H1 (cell line): ENCODE measurements around the gene NSUN7. TPM values are rescaled to one million over a fixed set of nuclear protein-coding genes. Genes with fewer than 3 reads are reported as not detected.

ENCODE experiments used
- CTCF ChIA-PET: fragments of 300-600 bp; sonication (Branson Sonifier 250); formaldehyde crosslinking; loops from one replicate; lab custom pipeline; 2021; ENCODE audit not compliant: partially characterized antibody; lab: Charles Lee
- POLR2A ChIA-PET: fragments of 300-600 bp; sonication (Branson Sonifier 250); formaldehyde crosslinking; loops from one replicate; lab custom pipeline; 2021; ENCODE audit warnings: inconsistent platforms; ENCODE audit not compliant: partially characterized antibody; lab: Charles Lee
- DNase-seq, 2 experiments: peaks; one replicate each; pipeline versions ENCODE4 v3.0.0 to v3.0.0-alpha.2; 2010 to 2022; ENCODE audit warnings: low spot score in 2 of 2, low read depth in 1 of 2, mixed read lengths in 1 of 2
- FAIRE-seq: peaks from 2 replicates; lab custom pipeline; 2011; peaks lifted over from hg19 to GRCh38; lab: Jason Lieb, UNC
- H2AFZ ChIP-seq: 2 replicates; pipeline ENCODE4 v1.8.1; 2012; ENCODE audit warnings: low read length, inconsistent platforms
- H2AK5ac ChIP-seq: 2 replicates; pipeline ENCODE4 v1.6.1; 2013; ENCODE audit warnings: low read depth, low read length
- H2BK120ac ChIP-seq: replicated peaks from 2 replicates; pipeline ENCODE3; 2013; ENCODE audit warnings: low read depth, low read length, inconsistent platforms
- H2BK12ac ChIP-seq: 2 replicates; pipeline ENCODE4 v1.6.1; 2013; ENCODE audit warnings: low read depth, low read length
- H2BK15ac ChIP-seq: 2 replicates; pipeline ENCODE4 v1.6.1; 2013; ENCODE audit warnings: low read length
- H2BK20ac ChIP-seq: 2 replicates; pipeline ENCODE4 v1.6.1; 2013; ENCODE audit warnings: low read length
- H2BK5ac ChIP-seq: 2 replicates; pipeline ENCODE4 v1.6.1; 2013; ENCODE audit warnings: low read depth, low read length
- H3K14ac ChIP-seq: 2 replicates; pipeline ENCODE4 v1.6.1; 2013; ENCODE audit warnings: inconsistent platforms; ENCODE audit not compliant: insufficient read length
- H3K18ac ChIP-seq: 2 replicates; pipeline ENCODE4 v1.6.1; 2013; ENCODE audit warnings: low read length; ENCODE audit errors: extremely low read depth
- H3K23ac ChIP-seq: 2 replicates; pipeline ENCODE4 v1.6.1; 2013; ENCODE audit warnings: inconsistent platforms; ENCODE audit not compliant: insufficient read length
- H3K23me2 ChIP-seq: 2 replicates; pipeline ENCODE4 v1.6.1; 2013; ENCODE audit warnings: low read depth, low read length
- H3K27ac ChIP-seq: 2 replicates; pipeline ENCODE4 v1.6.1; 2011; ENCODE audit warnings: low read depth, low read length, inconsistent platforms
- H3K27me3 ChIP-seq, 4 experiments: replicated peaks in 1 of 4; 1 replicate in 1 of 4; 2 replicates in 3 of 4; pipeline versions ENCODE4 v1.6.1 to v1.8.1; 2011 to 2013; ENCODE audit warnings: low read length in 3 of 4, mild to moderate bottlenecking in 3 of 4, inconsistent platforms in 2 of 4, mixed read lengths in 2 of 4, moderate library complexity in 1 of 4; ENCODE audit not compliant: control insufficient read depth in 3 of 4, insufficient read depth in 3 of 4; ENCODE audit errors: extremely low read depth in 1 of 4
- H3K36me3 ChIP-seq, 4 experiments: 2 replicates each; pipeline versions ENCODE4 v1.6.1 to v1.8.1; 2011 to 2013; ENCODE audit warnings: mild to moderate bottlenecking in 4 of 4, low read length in 3 of 4, moderate library complexity in 2 of 4, control low read depth in 1 of 4, inconsistent platforms in 1 of 4; ENCODE audit not compliant: insufficient read depth in 4 of 4, control insufficient read depth in 2 of 4
- H3K4ac ChIP-seq: replicated peaks from 2 replicates; pipeline ENCODE3; 2013; ENCODE audit warnings: low read length, low read depth, mixed read lengths, inconsistent platforms; ENCODE audit not compliant: insufficient read length
- H3K4me1 ChIP-seq, 4 experiments: replicated peaks in 1 of 4; 1 replicate in 1 of 4; 2 replicates in 3 of 4; pipeline versions ENCODE4 v1.6.1 to v1.8.1; 2011 to 2013; ENCODE audit warnings: low read length in 3 of 4, inconsistent platforms in 2 of 4, mixed read lengths in 1 of 4; ENCODE audit not compliant: insufficient read depth in 4 of 4, control insufficient read depth in 3 of 4
- H3K4me2 ChIP-seq, 2 experiments: 2 replicates each; pipeline versions ENCODE4 v1.6.1 to v1.8.1; 2011 to 2013; ENCODE audit warnings: low read depth in 2 of 2, low read length in 2 of 2, control low read depth in 1 of 2, inconsistent platforms in 1 of 2, mild to moderate bottlenecking in 1 of 2; ENCODE audit not compliant: insufficient read depth in 1 of 2
- H3K4me3 ChIP-seq, 4 experiments: fragments of 200-600, 300-600 bp in 1 of 4; sonication (generic), shearing (Covaris generic), sonication (Bioruptor Twin) in 1 of 4; 2 replicates each; pipeline versions ENCODE4 v1.5.1 to v1.8.1; 2011 to 2016; ENCODE audit warnings: low read length in 4 of 4, low read depth in 3 of 4, control low read depth in 2 of 4, inconsistent platforms in 2 of 4, mild to moderate bottlenecking in 2 of 4, mixed read lengths in 1 of 4, moderate library complexity in 1 of 4; ENCODE audit not compliant: insufficient read depth in 2 of 4; ENCODE audit errors: extremely low read depth in 1 of 4
- H3K56ac ChIP-seq: replicated peaks from 2 replicates; pipeline ENCODE3; 2013; ENCODE audit warnings: low read depth, mild to moderate bottlenecking, mixed read lengths, low read length, inconsistent platforms; ENCODE audit not compliant: insufficient read length
- H3K79me1 ChIP-seq: 2 replicates; pipeline ENCODE4 v1.6.1; 2013; ENCODE audit warnings: low read depth, low read length, control low read depth
- H3K79me2 ChIP-seq, 2 experiments: 2 replicates each; pipeline versions ENCODE4 v1.6.1 to v1.8.1; 2012 to 2013; ENCODE audit warnings: low read length in 2 of 2, mild to moderate bottlenecking in 2 of 2, inconsistent platforms in 1 of 2; ENCODE audit not compliant: insufficient read depth in 2 of 2, control insufficient read depth in 1 of 2
- H3K9ac ChIP-seq, 4 experiments: replicated peaks in 1 of 4; 1 replicate in 1 of 4; 2 replicates in 3 of 4; pipeline versions ENCODE4 v1.6.1 to v1.8.1; 2011 to 2013; ENCODE audit warnings: low read depth in 3 of 4, low read length in 3 of 4, control low read depth in 2 of 4, mild to moderate bottlenecking in 2 of 4, moderate library complexity in 2 of 4, inconsistent platforms in 1 of 4; ENCODE audit errors: extremely low read depth in 1 of 4
- H3K9me3 ChIP-seq, 2 experiments: 2 replicates each; pipeline versions ENCODE4 v1.6.1 to v1.8.1; 2012 to 2013; ENCODE audit warnings: mild to moderate bottlenecking in 2 of 2, moderate library complexity in 2 of 2, control low read depth in 1 of 2, inconsistent platforms in 1 of 2, low read depth in 1 of 2, low read length in 1 of 2, mixed read lengths in 1 of 2; ENCODE audit not compliant: insufficient read depth in 2 of 2
- H4K20me1 ChIP-seq, 2 experiments: replicated peaks in 1 of 2; 2 replicates each; pipeline versions ENCODE3 to v1.8.1; 2011 to 2013; ENCODE audit warnings: inconsistent platforms in 2 of 2, low read length in 2 of 2, mild to moderate bottlenecking in 1 of 2; ENCODE audit not compliant: insufficient read depth in 2 of 2, control insufficient read depth in 1 of 2
- H4K5ac ChIP-seq: 2 replicates; pipeline ENCODE4 v1.6.1; 2013; ENCODE audit warnings: low read length, low read depth, mixed read lengths, inconsistent platforms; ENCODE audit not compliant: insufficient read length
- H4K8ac ChIP-seq: 2 replicates; pipeline ENCODE4 v1.8.0; 2013; ENCODE audit warnings: mild to moderate bottlenecking, moderate library complexity, low read length, inconsistent platforms; ENCODE audit not compliant: insufficient read depth; ENCODE audit errors: extremely low read depth
- H4K91ac ChIP-seq: replicated peaks from 2 replicates; pipeline ENCODE3; 2013; ENCODE audit warnings: low read length, mixed read lengths, inconsistent platforms; ENCODE audit not compliant: insufficient read length
- CTCF ChIP-seq, 3 experiments: IDR thresholded peaks; 1 replicate in 2 of 3; 2 replicates in 1 of 3; pipeline versions ENCODE4 v1.5.1 to v1.6.1; 2011; ENCODE audit warnings: low read length in 3 of 3, mild to moderate bottlenecking in 3 of 3, inconsistent platforms in 2 of 3, low read depth in 1 of 3, moderate library complexity in 1 of 3; ENCODE audit not compliant: insufficient read depth in 1 of 3; ENCODE audit errors: control extremely low read depth in 1 of 3
- WGBS, 2 experiments: shearing (Covaris generic) in 1 of 2; methylation state at CpG; one replicate each; pipeline versions ENCODE4 v1.1.6 to v1.1.7; 2013 to 2015; ENCODE audit warnings: low lambda C conversion rate in 2 of 2, mixed read lengths in 2 of 2, inconsistent platforms in 1 of 2, low coverage in 1 of 2, missing lambda C conversion rate in 1 of 2; ENCODE audit not compliant: insufficient replicate concordance in 2 of 2, insufficient coverage in 1 of 2, insufficient read length in 1 of 2; ENCODE audit errors: extremely low coverage in 1 of 2, missing lambda C conversion rate in 1 of 2; 5-methylcytosine and 5-hydroxymethylcytosine counted together
- polyA plus RNA-seq, 7 experiments: library from polyadenylated mRNA; depleted of rRNA in 3 of 7; stranded (reverse) in 5 of 7; unstranded in 2 of 7; fragments of >200 nt in 5 of 7; fragments of 200-250 nt in 2 of 7; gene quantifications; 1 replicate in 5 of 7; 2 replicates in 1 of 7; 4 replicates in 1 of 7; pipeline versions ENCODE4 v1.2.1 to v1.2.3, GENCODE V29; 2011 to 2013; ENCODE audit warnings: missing spikeins in 2 of 7, mixed read lengths in 2 of 7
- total RNA-seq: library from RNA; stranded (reverse); fragmentation: NEBNext Ultra II Directional; extraction: Animal tissue kit (Norgen Biotek cat#: 25700); gene quantifications from 2 replicates; pipeline ENCODE4 v1.2.1, GENCODE V29; 2021

NSUN7 gene
- total and polyA plus RNA-seq, 2 of the 8 experiments (the other 6 are each of a cell fraction or from before 2014, with no cell fraction given), result 8.8 to 24.4 TPM

GRCh38 chr4:40845154-40845835, 95.5 kb downstream of the NSUN7 start:
- Histone ChIP-seq H3K4ac (no peak overlapping the region), H3K79me2 (peaks cover 0 to 82% of the 10 kb centered on the region in 2 experiments; a peak in 2 of 4 replicates), H2BK15ac (no peak overlapping the region), H3K9ac (no peak overlapping the region), H3K18ac (no peak overlapping the region), H3K4me1 (peaks cover 0 to 10% (median 5%) of the 10 kb centered on the region in 4 experiments; a peak in 4 of 7 replicates), H4K5ac (no peak overlapping the region), H3K23me2 (no peaks in the 10 kb centered on the region), H4K20me1 (peaks cover 13% of the 10 kb centered on the region in 2 experiments), H2AFZ (no peak overlapping the region), H3K23ac (no peak overlapping the region), H3K56ac (no peak overlapping the region), H3K36me3 (peaks cover 0 to 3% (median 0%) of the 10 kb centered on the region in 4 experiments; a peak in 1 of 8 replicates), H2BK12ac (no peak overlapping the region), H3K14ac (no peak overlapping the region), H3K27me3 (no peaks in the 10 kb centered on the region), H3K4me3 (no peak overlapping the region), H3K9me3 (no peaks in the 10 kb centered on the region), H4K91ac (no peak overlapping the region), H3K27ac (no peak overlapping the region), H3K4me2 (no peak overlapping the region), H3K79me1 (peaks cover 12% of the 10 kb centered on the region; the same call in 1 of the 2 replicates), H2BK20ac (no peak overlapping the region), H2AK5ac (no peak overlapping the region), H4K8ac (no peak overlapping the region), H2BK120ac (no peak overlapping the region), H2BK5ac (no peak overlapping the region)
- ChIA-PET CTCF (interaction anchor here (1.0 to 8.9 kb wide), 7 partner anchors 9 to 111 kb away, joined by 3 to 97 read pairs (median 13); no protein-coding TSS in a partner anchor), POLR2A (interaction anchor here (1.0 to 5.7 kb wide), 4 partner anchors 9 to 412 kb away, joined by 3 to 37 read pairs (median 4); partner anchors contain the start of gene UCHL1)
- DNase-seq, result no peak
- WGBS, 2 experiments, result 94% methylated on average over 10 of the region's 10 CpGs; no CpG with 5 or more reads in 1 of the 2 experiments
- TF ChIP-seq CTCF (IDR thresholded peaks at IDR 0.05; ENCODE audit: control extremely low read depth in 1 of 3, insufficient read depth in 1 of 3, low read depth in 1 of 3, low read length in 3 of 3), result no peak
- FAIRE-seq, result no peak
